GM21360 (cell line): ENCODE measurements around the gene ALKAL2.

Experiments
- ATAC-seq: cut with Tn5 transposase; IDR thresholded peaks from one replicate; pipeline ENCODE4 v1.9.1; 2021; ENCODE audit warnings: mild to moderate bottlenecking, moderate library complexity; ENCODE audit not compliant: unreplicated experiment

ALKAL2 gene

DNA sequence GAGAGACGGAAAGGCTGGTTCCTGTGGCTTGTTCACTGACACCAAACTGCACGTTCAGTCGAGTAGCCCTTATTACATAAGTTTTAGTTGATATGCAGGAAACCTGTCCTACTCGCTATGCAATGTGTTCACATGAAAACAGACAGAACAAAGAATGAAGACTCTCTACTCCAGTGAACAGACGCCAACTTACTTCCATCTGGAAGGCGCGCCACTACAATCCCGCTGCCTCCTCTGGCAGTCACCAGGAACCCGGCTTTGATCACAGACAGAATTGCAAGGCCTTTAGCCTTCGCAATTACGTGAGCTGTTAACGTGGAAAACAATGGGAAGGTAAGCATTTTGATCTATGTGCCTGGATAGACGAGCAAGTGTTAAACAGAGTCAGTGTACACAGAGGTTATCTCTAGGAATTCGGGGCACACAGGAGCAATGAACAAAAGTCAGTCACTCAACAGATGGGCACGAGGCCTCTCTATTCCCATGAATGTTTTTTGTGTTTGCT is 38.3 kb downstream of the ALKAL2 start:
- ATAC-seq, result no peak

- no peak for ATAC-seq
Observed at GRCh38 chr2:248724-249123, 39.2 kb downstream of the ALKAL2 start.

DNA sequence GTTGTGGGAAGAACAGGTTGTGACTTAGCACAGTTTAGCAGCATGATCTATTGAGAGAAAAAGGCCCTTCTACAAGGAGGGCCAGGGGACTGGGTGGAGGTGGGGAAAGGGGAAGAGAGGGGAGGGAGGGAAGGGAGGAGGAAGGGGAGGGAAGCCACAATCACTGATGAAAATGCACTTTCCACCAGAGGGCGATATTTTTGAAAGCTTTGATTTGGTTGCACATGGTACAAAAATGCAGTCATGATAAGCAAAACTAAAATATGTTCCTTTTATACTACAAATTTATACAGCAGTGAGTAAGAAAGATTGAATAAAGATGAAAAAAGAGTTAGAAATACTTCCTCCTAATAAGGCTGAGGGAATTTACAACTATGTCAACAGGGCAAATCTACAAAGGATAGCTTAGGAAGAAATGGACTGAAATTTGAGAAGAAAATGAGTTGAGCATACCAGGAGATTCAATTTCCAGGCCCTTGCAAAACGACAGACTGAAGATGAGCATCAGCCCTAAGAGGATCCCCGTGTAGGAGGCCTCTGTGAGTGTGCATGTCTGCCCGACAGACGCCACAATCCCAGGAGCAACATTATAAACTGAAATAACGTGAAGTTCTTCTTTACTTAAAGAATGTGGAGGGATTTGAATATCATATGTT is 41.3 kb downstream of the ALKAL2 start:
- ATAC-seq, result no peak

DNA sequence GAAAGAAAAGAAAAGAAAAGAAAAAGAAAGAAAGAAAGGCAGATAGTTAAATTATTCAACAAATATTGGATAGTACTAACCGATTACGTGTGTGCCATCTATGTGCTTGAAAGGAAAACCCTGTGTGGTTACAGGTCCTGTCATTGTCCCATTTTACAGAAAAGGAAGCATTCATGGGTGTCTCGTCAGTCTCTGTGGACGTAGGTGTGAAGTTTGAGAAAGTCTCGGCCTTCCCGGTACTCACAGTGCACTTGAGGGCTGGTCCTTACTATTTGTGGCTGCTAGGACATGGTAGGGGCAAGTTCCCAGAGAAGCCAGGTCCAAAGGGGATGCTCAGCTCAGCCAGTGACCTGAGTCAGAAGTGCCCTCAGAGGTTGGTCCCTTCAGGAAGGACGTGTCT is 43.3 kb downstream of the ALKAL2 start:
- no peak for ATAC-seq

DNA sequence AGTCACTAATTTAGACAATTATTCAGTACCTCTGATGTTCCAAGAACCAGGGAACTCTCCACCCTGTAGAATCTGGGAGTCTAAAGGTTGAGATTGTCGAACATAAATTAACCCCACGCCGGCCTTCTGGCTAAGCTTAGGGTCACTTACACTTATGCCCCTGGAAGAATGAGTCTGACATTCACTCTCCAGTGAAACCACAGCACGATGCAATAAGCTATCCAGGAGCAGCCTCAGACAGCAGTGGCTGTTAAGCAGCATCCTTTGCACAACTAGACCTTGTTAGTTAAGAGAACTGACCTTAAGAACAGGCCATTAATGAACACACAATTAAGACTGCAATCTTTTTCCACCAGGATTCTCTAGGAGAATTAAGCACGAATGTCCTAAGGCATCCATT is 49.0 kb downstream of the ALKAL2 start:
- ATAC-seq, result no peak

DNA sequence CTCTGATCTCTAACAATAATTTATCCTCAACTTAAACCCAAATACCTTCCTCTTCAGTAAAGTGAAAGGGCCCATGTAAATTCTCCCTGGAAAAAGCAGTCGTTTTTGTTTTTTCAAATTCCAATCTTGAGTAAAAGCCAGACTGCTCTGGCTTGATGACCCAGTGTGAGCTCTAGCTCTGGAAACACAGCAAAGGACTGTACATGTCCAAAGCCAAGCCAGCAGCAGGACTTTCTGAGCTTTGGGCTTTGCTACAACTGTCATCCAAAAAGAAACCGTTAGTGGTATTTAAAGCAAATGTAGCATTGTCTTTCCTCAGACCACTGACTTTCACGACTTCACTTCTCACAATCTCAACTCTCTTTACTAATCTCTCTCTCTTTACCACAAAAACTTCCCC is 49.5 kb downstream of the ALKAL2 start:
- ATAC-seq, result no peak

DNA sequence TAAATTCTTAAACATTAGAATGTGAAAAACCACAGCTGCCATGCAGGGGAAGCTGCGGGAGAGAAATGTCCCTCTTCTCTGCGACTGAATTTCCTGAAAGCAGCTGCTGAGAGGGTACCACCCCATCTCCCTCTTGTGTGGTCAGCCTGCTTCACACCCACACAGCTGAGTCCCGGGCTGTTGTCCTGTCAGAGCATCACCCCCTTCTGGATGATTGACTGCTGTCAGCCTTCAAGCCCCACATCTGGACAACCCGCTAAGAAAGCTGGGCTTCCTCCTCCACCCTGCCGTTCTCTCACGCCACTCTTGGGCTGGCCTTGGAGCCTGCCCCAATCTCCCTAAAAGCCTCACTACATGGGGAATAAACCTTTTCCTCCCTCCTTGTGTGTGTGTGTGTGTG is 50.0 kb downstream of the ALKAL2 start:
- no peak for ATAC-seq

DNA sequence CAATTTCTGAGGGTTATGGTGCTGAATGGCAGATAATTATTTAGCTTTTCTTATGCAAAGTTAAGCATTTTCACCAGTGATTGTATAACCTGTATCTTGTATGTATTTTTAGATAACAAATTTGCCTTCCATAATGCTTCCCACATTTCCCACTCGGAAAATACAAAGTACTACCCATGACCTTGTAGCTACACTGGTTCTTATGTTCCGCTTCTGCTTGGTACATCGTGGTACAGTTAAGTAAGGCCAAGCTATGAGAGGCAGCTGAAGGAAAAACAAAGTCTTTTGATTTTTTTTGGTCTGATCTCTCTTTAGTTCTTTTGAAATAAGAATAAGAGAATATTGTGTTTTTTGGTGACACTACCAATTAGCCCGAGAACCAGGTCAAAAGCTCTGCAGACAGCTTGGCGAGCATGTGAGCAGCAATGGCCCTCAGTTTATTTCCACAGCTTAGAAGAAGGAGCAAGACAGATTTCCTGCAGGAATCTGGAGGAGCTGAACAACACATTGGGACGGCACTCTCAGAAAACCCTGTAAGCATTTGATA is 50.8 kb downstream of the ALKAL2 start:
- ATAC-seq, result no peak

GRCh38 chr2:234421-234820 is 53.5 kb downstream of the ALKAL2 start:
- no peak for ATAC-seq

DNA sequence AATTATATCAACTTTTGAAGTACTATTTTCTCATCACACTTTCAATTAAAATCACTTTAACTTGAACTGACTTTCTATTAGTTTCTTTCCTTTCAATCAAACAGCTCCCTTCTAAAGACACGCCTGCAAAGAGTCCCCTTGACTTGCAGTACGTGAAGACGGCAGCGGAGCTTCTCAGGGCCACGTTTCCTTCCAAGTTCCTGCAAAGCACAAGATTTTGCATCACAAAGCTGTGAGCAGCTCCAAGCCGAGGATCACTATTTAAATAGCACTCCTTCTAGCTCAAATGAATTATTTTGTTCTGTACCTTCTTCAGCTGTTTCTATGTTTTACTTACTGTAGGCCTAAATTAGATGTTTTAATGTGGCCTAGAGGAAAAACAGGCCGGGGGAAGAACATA is 54.9 kb downstream of the ALKAL2 start:
- no peak for ATAC-seq

GRCh38 chr2:231521-232185 is 56.2 kb downstream of the ALKAL2 start:
- no peak for ATAC-seq
